Hematopoietic multipotent progenitor cell treated with erythropoietin and hydrocortisone succinate and interleukin-3 and kit ligand, for 8 days (in vitro differentiated cells): ENCODE data around the gene ZNF385B.
"Not testable (repeated sequence)": the region's sequence is repeated elsewhere in the genome, so short reads cannot be mapped to it uniquely, and the experiment has no call there.

ENCODE experiments used
- DNase-seq: peaks from one replicate; pipeline ENCODE4 v3.0.0-alpha.2; 2015

The ZNF385B gene

GRCh38 chr2:179671043-179671981, 190.1 kb downstream of the ZNF385B start:
- no peak for DNase-seq

GRCh38 chr2:179669196-179669595, 192.2 kb downstream of the ZNF385B start:
- DNase-seq: no peak

- no peak for DNase-seq
These were observed 196.2 kb downstream of the ZNF385B start for GRCh38 chr2:179664972-179665812.

GRCh38 chr2:179661986-179662385, 199.4 kb downstream of the ZNF385B start:
- no peak for DNase-seq

GRCh38 chr2:179657068-179657595, 204.3 kb downstream of the ZNF385B start:
- DNase-seq: no peak

- DNase-seq: no peak
These were observed 205.8 kb downstream of the ZNF385B start for GRCh38 chr2:179655627-179656026.

- no peak for DNase-seq
These were observed 206.6 kb downstream of the ZNF385B start for GRCh38 chr2:179654806-179655205.

GRCh38 chr2:179652296-179652695, 209.1 kb downstream of the ZNF385B start:
- no peak for DNase-seq

GRCh38 chr2:179650420-179650819, 211.0 kb downstream of the ZNF385B start:
- no peak for DNase-seq

- no peak for DNase-seq
These were observed 214.4 kb downstream of the ZNF385B start for GRCh38 chr2:179646862-179647587.

GRCh38 chr2:179646173-179646769, 215.1 kb downstream of the ZNF385B start:
- DNase-seq: no peak

GRCh38 chr2:179645047-179645446, 216.4 kb downstream of the ZNF385B start:
- DNase-seq: no peak

GRCh38 chr2:179642462-179642861, 218.9 kb downstream of the ZNF385B start:
- no peak for DNase-seq

- no peak for DNase-seq
These were observed 224.4 kb downstream of the ZNF385B start for GRCh38 chr2:179636995-179637394.

GRCh38 chr2:179636100-179636980, 225.1 kb downstream of the ZNF385B start:
- no peak for DNase-seq

GRCh38 chr2:179631769-179632385, 229.5 kb downstream of the ZNF385B start:
- not testable (repeated sequence) for DNase-seq

GRCh38 chr2:179629776-179630175, 231.6 kb downstream of the ZNF385B start:
- DNase-seq: not testable (repeated sequence)

GRCh38 chr2:179626261-179626660, 235.2 kb downstream of the ZNF385B start:
- DNase-seq: no peak

- no peak for DNase-seq
These were observed 238.6 kb downstream of the ZNF385B start for GRCh38 chr2:179622635-179623300.

GRCh38 chr2:179622112-179622511, 239.3 kb downstream of the ZNF385B start:
- DNase-seq: no peak
